ENCODE measurements around the gene MEGF10. TPM values are rescaled to one million over a fixed set of nuclear protein-coding genes. Genes with fewer than 3 reads are reported as not detected.

Gene MEGF10
- total and polyA plus RNA-seq, 7 experiments from 2014 or later, result not detected

DNA sequence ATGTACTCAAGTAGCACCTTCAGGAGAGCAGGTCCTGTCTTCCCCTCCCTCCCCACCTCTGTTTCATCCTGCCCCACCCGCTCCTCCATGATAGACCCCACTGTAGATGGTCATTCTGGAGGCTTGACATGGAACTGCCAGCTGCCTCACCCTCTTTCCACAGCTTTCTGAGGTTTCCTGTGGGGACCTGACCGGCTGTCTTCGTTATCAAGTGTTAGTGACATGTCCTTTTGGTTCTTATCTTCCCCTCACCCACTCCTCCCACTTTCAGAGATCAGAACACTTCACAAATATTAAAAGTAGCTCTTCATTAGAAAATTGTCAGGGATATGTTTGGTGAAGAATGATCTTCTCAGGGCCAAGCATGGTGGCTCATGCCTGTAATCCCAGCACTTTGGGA lies 52.7 kb downstream of the MEGF10 start:
- Histone ChIP-seq H3K27ac (ENCODE audit: low read depth, low read length) (no peak overlapping the region), H3K4me3 (ENCODE audit: low read length) (no peak overlapping the region), H3K27me3 (ENCODE audit: control insufficient read depth in 2 of 2, insufficient read depth in 2 of 2, low read length in 2 of 2) (no peaks in the 10 kb centered on the region), H3K4me1 (ENCODE audit: control insufficient read depth in 2 of 2, insufficient read depth in 2 of 2, low read length in 2 of 2) (no peaks in the 10 kb centered on the region), H3K9me3 (ENCODE audit: control insufficient read depth in 2 of 3, low read length in 3 of 3) (no peaks in the 10 kb centered on the region), H3K36me3 (ENCODE audit: control insufficient read depth in 2 of 3, insufficient read depth in 3 of 3, low read length in 3 of 3) (no peaks in the 10 kb centered on the region)
- Mint-ChIP-seq H3K4me3 (no peak overlapping the region), H3K4me1 (no peaks in the 10 kb centered on the region), H3K9me3 (no peaks in the 10 kb centered on the region), H3K27ac (no peak overlapping the region), H3K27me3 (peaks cover 0 to 20% (median 18%) of the 10 kb centered on the region in 5 donors), H3K36me3 (no peaks in the 10 kb centered on the region)
- ChIA-PET POLR2A (no interaction called here), CTCF (no interaction called here)
- ATAC-seq (no peak), DNase-seq (no peak)
- intact Hi-C loops (cut with micrococcal nuclease), result no loop called here

- ChIA-PET POLR2A (no interaction called here), CTCF (no interaction called here)
- ATAC-seq (no peak), DNase-seq (no peak)
- Mint-ChIP-seq H3K27ac (no peak overlapping the region), H3K9me3 (no peaks in the 10 kb centered on the region), H3K4me3 (no peak overlapping the region), H3K4me1 (no peaks in the 10 kb centered on the region), H3K36me3 (no peaks in the 10 kb centered on the region), H3K27me3 (peaks cover 0 to 20% (median 13%) of the 10 kb centered on the region in 5 donors)
- Histone ChIP-seq H3K9me3 (ENCODE audit: control insufficient read depth in 2 of 3, low read length in 3 of 3) (no peaks in the 10 kb centered on the region), H3K27me3 (ENCODE audit: control insufficient read depth in 2 of 2, insufficient read depth in 2 of 2, low read length in 2 of 2) (no peaks in the 10 kb centered on the region), H3K4me1 (ENCODE audit: control insufficient read depth in 2 of 2, insufficient read depth in 2 of 2, low read length in 2 of 2) (no peaks in the 10 kb centered on the region), H3K27ac (ENCODE audit: low read depth, low read length) (no peak overlapping the region), H3K36me3 (ENCODE audit: control insufficient read depth in 2 of 3, insufficient read depth in 3 of 3, low read length in 3 of 3) (no peaks in the 10 kb centered on the region), H3K4me3 (ENCODE audit: low read length) (no peak overlapping the region)
- intact Hi-C loops (cut with micrococcal nuclease), result no loop called here
Measured at GRCh38 chr5:127343866-127344265, 53.3 kb downstream of the MEGF10 start.

DNA sequence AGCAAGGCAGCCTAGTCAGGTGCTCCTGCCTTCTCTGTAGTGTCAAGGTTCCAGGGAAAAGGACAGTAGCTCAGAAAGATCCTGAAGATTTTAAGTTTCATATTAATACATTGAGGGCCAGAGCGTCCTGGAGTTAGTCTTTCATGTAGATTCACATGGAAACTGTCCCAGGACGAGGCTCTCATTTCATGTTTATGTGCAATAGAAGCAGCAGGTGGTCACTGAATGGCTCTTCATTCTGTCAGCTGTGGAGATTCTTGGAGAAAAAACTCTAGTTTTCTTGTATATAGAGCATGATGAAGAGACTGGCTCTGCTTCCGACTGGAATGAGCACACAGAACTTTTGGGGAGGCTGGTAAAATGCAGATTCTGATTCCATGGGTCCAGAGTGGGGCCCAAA lies 54.3 kb downstream of the MEGF10 start:
- Mint-ChIP-seq H3K9me3 (no peaks in the 10 kb centered on the region), H3K36me3 (no peaks in the 10 kb centered on the region), H3K4me3 (no peak overlapping the region), H3K4me1 (no peaks in the 10 kb centered on the region), H3K27ac (no peak overlapping the region), H3K27me3 (peaks cover 0 to 17% (median 13%) of the 10 kb centered on the region in 5 donors)
- Histone ChIP-seq H3K4me3 (ENCODE audit: low read length) (no peak overlapping the region), H3K4me1 (ENCODE audit: control insufficient read depth in 2 of 2, insufficient read depth in 2 of 2, low read length in 2 of 2) (no peaks in the 10 kb centered on the region), H3K27me3 (ENCODE audit: control insufficient read depth in 2 of 2, insufficient read depth in 2 of 2, low read length in 2 of 2) (no peaks in the 10 kb centered on the region), H3K36me3 (ENCODE audit: control insufficient read depth in 2 of 3, insufficient read depth in 3 of 3, low read length in 3 of 3) (no peaks in the 10 kb centered on the region), H3K27ac (ENCODE audit: low read depth, low read length) (no peak overlapping the region), H3K9me3 (ENCODE audit: control insufficient read depth in 2 of 3, low read length in 3 of 3) (no peaks in the 10 kb centered on the region)
- DNase-seq (no peak), ATAC-seq (no peak)
- intact Hi-C loops (cut with micrococcal nuclease), result no loop called here
- ChIA-PET CTCF (no interaction called here), POLR2A (no interaction called here)

GRCh38 chr5:127351418-127351817 lies 60.8 kb downstream of the MEGF10 start:
- ChIA-PET CTCF (no interaction called here), POLR2A (no interaction called here)
- no peak overlapping the region for H3K27ac ChIP-seq (ENCODE audit: low read depth, low read length)
- no peaks in the 10 kb centered on the region for H3K36me3 ChIP-seq (ENCODE audit: control insufficient read depth in 2 of 3, insufficient read depth in 3 of 3, low read length in 3 of 3)
- DNase-seq (no peak), ATAC-seq (no peak)
- Mint-ChIP-seq H3K27ac (no peak overlapping the region), H3K4me3 (no peak overlapping the region), H3K4me1 (no peaks in the 10 kb centered on the region), H3K9me3 (no peaks in the 10 kb centered on the region), H3K36me3 (no peaks in the 10 kb centered on the region), H3K27me3 (peaks cover 7 to 31% (median 24%) of the 10 kb centered on the region in 5 donors)
- no peak overlapping the region for H3K4me3 ChIP-seq (ENCODE audit: low read length)
- no peaks in the 10 kb centered on the region for H3K9me3 ChIP-seq (ENCODE audit: control insufficient read depth in 2 of 3, low read length in 3 of 3)
- intact Hi-C loops (cut with micrococcal nuclease), result no loop called here
- H3K4me1 ChIP-seq (ENCODE audit: control insufficient read depth in 2 of 2, insufficient read depth in 2 of 2, low read length in 2 of 2), result no peaks in the 10 kb centered on the region
- no peaks in the 10 kb centered on the region for H3K27me3 ChIP-seq (ENCODE audit: control insufficient read depth in 2 of 2, insufficient read depth in 2 of 2, low read length in 2 of 2)

DNA sequence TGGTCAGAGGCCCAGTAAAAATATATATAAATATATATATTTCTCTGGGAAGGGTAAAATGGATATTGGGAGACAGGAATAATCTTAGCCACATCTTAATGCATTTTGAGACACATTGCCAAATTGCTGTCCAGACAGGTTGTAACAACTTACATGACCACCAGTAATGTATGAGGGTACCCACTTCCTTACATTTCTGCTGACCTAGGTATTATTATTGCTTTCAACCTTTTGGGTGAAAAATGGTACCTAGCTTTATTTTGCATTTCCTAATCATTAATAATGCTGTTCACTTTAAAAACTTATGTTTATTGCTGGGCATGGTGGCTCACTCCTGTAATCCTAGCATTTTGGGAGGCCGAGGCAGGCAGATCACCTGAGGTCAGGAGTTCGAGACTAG lies 61.5 kb downstream of the MEGF10 start:
- ATAC-seq, result no peak
- H3K27me3 Mint-ChIP-seq, result peaks cover 7 to 31% (median 21%) of the 10 kb centered on the region in 5 donors
- ChIA-PET CTCF (no interaction called here), POLR2A (no interaction called here)
- H3K4me3 Mint-ChIP-seq, result no peak overlapping the region
- H3K36me3 ChIP-seq (ENCODE audit: control insufficient read depth in 2 of 3, insufficient read depth in 3 of 3, low read length in 3 of 3), result no peaks in the 10 kb centered on the region
- H3K36me3 Mint-ChIP-seq, result no peaks in the 10 kb centered on the region
- H3K9me3 Mint-ChIP-seq, result no peaks in the 10 kb centered on the region
- no peak for DNase-seq
- H3K27ac ChIP-seq (ENCODE audit: low read depth, low read length), result no peak overlapping the region
- no peaks in the 10 kb centered on the region for H3K27me3 ChIP-seq (ENCODE audit: control insufficient read depth in 2 of 2, insufficient read depth in 2 of 2, low read length in 2 of 2)
- H3K27ac Mint-ChIP-seq, result no peak overlapping the region
- no peaks in the 10 kb centered on the region for H3K9me3 ChIP-seq (ENCODE audit: control insufficient read depth in 2 of 3, low read length in 3 of 3)
- no peak overlapping the region for H3K4me3 ChIP-seq (ENCODE audit: low read length)
- intact Hi-C loops (cut with micrococcal nuclease), result no loop called here
- H3K4me1 ChIP-seq (ENCODE audit: control insufficient read depth in 2 of 2, insufficient read depth in 2 of 2, low read length in 2 of 2), result no peaks in the 10 kb centered on the region
- no peaks in the 10 kb centered on the region for H3K4me1 Mint-ChIP-seq

DNA sequence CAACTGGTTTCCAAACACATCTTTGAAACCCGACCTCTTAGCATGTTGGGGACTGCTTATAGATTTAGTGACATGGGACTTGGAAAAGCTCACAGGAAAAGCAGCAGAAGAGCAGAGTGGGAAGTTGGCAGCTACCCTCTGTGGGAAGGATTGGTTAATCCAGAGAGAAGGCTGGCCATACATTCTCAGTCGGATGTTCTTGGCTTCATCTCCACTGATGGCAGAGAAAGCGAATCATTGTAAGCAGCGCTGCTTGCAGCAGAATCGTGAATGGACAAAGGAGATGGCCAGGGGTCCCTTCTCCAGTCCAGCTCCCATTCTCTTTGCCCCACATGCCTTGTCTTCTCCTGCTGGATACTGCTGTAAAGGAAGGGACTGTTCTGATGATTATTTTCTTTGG lies 62.7 kb downstream of the MEGF10 start:
- no peaks in the 10 kb centered on the region for H3K36me3 ChIP-seq (ENCODE audit: control insufficient read depth in 2 of 3, insufficient read depth in 3 of 3, low read length in 3 of 3)
- no peak overlapping the region for H3K4me3 ChIP-seq (ENCODE audit: low read length)
- Mint-ChIP-seq H3K9me3 (no peaks in the 10 kb centered on the region), H3K27me3 (peaks cover 12 to 31% (median 16%) of the 10 kb centered on the region in 5 donors), H3K4me1 (no peaks in the 10 kb centered on the region), H3K27ac (no peak overlapping the region), H3K4me3 (no peak overlapping the region), H3K36me3 (no peaks in the 10 kb centered on the region)
- H3K4me1 ChIP-seq (ENCODE audit: control insufficient read depth in 2 of 2, insufficient read depth in 2 of 2, low read length in 2 of 2), result no peaks in the 10 kb centered on the region
- no peaks in the 10 kb centered on the region for H3K27me3 ChIP-seq (ENCODE audit: control insufficient read depth in 2 of 2, insufficient read depth in 2 of 2, low read length in 2 of 2)
- H3K27ac ChIP-seq (ENCODE audit: low read depth, low read length), result no peak overlapping the region
- ATAC-seq (no peak), DNase-seq (no peak)
- POLR2A ChIA-PET, result no interaction called here
- CTCF ChIA-PET, result no interaction called here
- intact Hi-C loops (cut with micrococcal nuclease), result no loop called here
- H3K9me3 ChIP-seq (ENCODE audit: control insufficient read depth in 2 of 3, low read length in 3 of 3), result no peaks in the 10 kb centered on the region

DNA sequence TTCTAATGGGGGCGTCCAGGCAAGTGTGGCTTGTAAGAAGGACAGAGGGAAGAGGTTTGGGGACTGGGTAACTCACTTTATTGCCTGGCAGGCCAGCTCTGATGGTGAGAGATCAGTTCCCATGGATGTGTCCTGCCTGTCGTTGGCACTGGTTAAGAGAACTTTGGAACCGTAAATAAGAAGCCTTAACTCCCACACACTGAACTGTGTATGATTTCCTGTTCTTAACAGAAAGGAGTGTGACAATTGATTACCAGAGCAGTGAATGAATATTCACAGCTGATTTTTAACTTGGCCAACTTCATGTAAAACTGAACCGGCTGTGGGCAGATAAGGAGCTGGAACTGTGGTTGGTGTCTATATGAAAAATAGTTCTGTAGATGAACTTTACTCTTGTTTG lies 63.2 kb downstream of the MEGF10 start:
- DNase-seq, result no peak
- CTCF ChIA-PET, result no interaction called here
- H3K27me3 Mint-ChIP-seq, result peaks cover 12 to 31% (median 16%) of the 10 kb centered on the region in 5 donors
- no peak overlapping the region for H3K4me3 Mint-ChIP-seq
- no peak overlapping the region for H3K4me3 ChIP-seq (ENCODE audit: low read length)
- H3K9me3 ChIP-seq (ENCODE audit: control insufficient read depth in 2 of 3, low read length in 3 of 3), result no peaks in the 10 kb centered on the region
- intact Hi-C loops (cut with micrococcal nuclease), result no loop called here
- H3K27ac Mint-ChIP-seq, result no peak overlapping the region
- POLR2A ChIA-PET, result no interaction called here
- H3K27me3 ChIP-seq (ENCODE audit: control insufficient read depth in 2 of 2, insufficient read depth in 2 of 2, low read length in 2 of 2), result no peaks in the 10 kb centered on the region
- no peaks in the 10 kb centered on the region for H3K36me3 ChIP-seq (ENCODE audit: control insufficient read depth in 2 of 3, insufficient read depth in 3 of 3, low read length in 3 of 3)
- no peaks in the 10 kb centered on the region for H3K4me1 Mint-ChIP-seq
- no peaks in the 10 kb centered on the region for H3K36me3 Mint-ChIP-seq
- no peaks in the 10 kb centered on the region for H3K9me3 Mint-ChIP-seq
- ATAC-seq, result no peak
- no peaks in the 10 kb centered on the region for H3K4me1 ChIP-seq (ENCODE audit: control insufficient read depth in 2 of 2, insufficient read depth in 2 of 2, low read length in 2 of 2)
- no peak overlapping the region for H3K27ac ChIP-seq (ENCODE audit: low read depth, low read length)
